Measurements from ENCODE around the gene LUC7L2. TPM values are rescaled to one million over a fixed set of nuclear protein-coding genes. Genes with fewer than 3 reads are reported as not detected.
"Not testable (repeated sequence)": the region's sequence is repeated elsewhere in the genome, so short reads cannot be mapped to it uniquely, and the experiment has no call there.

Gene LUC7L2, protein sequence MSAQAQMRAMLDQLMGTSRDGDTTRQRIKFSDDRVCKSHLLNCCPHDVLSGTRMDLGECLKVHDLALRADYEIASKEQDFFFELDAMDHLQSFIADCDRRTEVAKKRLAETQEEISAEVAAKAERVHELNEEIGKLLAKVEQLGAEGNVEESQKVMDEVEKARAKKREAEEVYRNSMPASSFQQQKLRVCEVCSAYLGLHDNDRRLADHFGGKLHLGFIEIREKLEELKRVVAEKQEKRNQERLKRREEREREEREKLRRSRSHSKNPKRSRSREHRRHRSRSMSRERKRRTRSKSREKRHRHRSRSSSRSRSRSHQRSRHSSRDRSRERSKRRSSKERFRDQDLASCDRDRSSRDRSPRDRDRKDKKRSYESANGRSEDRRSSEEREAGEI
- total RNA-seq: 44.2 and 48.9 TPM in 2 replicates

DNA sequence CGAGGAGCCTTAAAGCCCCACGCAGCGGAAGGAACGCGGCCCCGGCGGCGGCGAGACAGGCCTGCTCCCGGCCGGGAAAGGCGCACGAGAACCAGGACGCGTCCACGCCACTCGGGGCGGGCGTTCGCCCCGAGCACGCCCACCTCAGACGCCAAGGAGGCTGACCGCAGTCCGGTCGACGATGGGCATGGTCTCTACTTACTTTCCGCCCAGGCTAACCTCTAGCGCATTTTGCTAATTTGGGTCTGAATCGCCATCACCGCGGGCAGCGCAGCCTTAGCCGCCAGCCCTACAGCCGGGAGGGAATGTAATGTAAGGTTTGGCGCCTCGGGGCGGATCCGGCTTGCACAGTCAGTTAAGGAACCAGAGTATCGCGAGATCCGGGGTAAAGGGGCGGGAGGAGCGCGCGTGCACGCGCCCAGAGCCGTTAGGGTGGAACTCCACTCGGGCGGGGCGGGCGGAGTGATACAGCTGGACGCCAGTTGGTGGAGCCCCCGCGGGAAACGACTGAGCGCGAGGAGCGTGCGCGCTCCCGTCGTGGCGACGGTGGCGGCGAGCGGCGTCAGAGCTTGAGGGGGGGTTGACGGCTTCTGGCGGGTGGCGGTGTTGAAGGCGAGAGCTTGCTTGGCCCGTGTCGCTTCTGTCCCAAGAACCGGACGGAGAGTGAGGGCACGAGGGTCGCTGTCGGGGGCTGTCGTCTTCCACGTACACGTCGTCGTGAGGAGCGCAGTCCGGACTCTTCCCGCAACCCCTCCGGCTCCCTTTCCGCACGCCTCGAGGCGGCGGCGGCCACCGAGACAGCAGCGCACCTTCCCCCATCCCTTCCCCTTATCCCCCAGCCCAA lies at the start of gene LUC7L2:
Gene LUC7L2 (plus strand): TSS at position 529 of the 844 bp plus-strand sequence. CDS start 368 bp downstream, outside the sequence.
- H3K4me2 ChIP-seq (ENCODE audit: insufficient read depth, low read length): peak within 1 kb of the TSS; percentile 86
- no peaks in the 10 kb centered on the region for H3K27me3 ChIP-seq (ENCODE audit: insufficient read depth, low read length)
- H3K27ac ChIP-seq (ENCODE audit: low read depth, low read length): peak within 1 kb of the TSS; percentile 97
- H3K4me3 ChIP-seq (ENCODE audit: insufficient read depth, low read length): peak within 1 kb of the TSS; percentile 97
- peak within 1 kb of the TSS; percentile 98 for H2AFZ ChIP-seq (ENCODE audit: low read length)
- peaks cover 5% of the 10 kb centered on the region for H3K36me3 ChIP-seq (ENCODE audit: insufficient read depth, low read length)
- peaks cover 35% of the 10 kb centered on the region for H4K20me1 ChIP-seq (ENCODE audit: insufficient read depth, low read length)
- H3K79me2 ChIP-seq (ENCODE audit: insufficient read depth, low read length): peaks cover 48% of the 10 kb centered on the region
- no peaks in the 10 kb centered on the region for H3K9me3 ChIP-seq (ENCODE audit: low read depth, low read length)
- H3K4me1 ChIP-seq (ENCODE audit: insufficient read depth, low read length): peaks cover 27% of the 10 kb centered on the region
- TF ChIP-seq, protein P1, sequence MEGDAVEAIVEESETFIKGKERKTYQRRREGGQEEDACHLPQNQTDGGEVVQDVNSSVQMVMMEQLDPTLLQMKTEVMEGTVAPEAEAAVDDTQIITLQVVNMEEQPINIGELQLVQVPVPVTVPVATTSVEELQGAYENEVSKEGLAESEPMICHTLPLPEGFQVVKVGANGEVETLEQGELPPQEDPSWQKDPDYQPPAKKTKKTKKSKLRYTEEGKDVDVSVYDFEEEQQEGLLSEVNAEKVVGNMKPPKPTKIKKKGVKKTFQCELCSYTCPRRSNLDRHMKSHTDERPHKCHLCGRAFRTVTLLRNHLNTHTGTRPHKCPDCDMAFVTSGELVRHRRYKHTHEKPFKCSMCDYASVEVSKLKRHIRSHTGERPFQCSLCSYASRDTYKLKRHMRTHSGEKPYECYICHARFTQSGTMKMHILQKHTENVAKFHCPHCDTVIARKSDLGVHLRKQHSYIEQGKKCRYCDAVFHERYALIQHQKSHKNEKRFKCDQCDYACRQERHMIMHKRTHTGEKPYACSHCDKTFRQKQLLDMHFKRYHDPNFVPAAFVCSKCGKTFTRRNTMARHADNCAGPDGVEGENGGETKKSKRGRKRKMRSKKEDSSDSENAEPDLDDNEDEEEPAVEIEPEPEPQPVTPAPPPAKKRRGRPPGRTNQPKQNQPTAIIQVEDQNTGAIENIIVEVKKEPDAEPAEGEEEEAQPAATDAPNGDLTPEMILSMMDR (IDR thresholded peaks at IDR 0.05; ENCODE audit: extremely low read depth, low read depth, low read length): no peak
- peak; percentile 97 for DNase-seq (ENCODE audit: insufficient read length, low spot score, missing footprints)

DNA sequence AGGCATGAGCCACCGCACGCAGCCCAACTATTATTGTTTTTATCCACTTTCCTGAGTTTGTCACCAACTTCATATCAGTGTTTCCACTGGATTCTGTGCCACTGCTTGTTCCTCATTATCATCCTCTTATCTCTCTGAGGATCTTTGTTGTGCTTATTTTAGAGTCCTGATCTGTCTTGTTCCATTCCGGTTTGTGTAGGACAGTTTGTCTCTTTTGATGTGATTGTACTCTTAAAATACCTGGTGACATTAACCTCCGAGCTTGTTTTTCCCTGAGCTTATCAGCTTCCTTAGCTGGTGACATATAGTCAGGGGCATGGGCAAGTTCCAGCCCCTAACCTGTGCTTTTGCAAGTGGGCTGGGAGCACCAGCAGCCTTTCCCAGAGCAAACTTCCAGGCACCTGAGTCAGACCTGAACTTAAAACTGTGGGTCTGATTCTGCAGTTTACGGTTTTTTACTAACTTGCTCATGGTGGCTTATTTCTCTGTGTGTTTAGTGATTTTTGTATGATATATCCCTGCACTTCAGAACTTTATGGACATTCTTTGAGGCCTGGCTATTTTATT lies 41.7 kb upstream of the LUC7L2 start:
- no peaks in the 10 kb centered on the region for H3K36me3 ChIP-seq (ENCODE audit: insufficient read depth, low read length)
- H3K27me3 ChIP-seq (ENCODE audit: insufficient read depth, low read length): no peaks in the 10 kb centered on the region
- TF ChIP-seq, protein P1 (IDR thresholded peaks at IDR 0.05; ENCODE audit: extremely low read depth, low read depth, low read length): no peak
- H3K4me3 ChIP-seq (ENCODE audit: insufficient read depth, low read length): no peak overlapping the region
- no peak overlapping the region for H3K27ac ChIP-seq (ENCODE audit: low read depth, low read length)
- H4K20me1 ChIP-seq (ENCODE audit: insufficient read depth, low read length): no peaks in the 10 kb centered on the region
- no peaks in the 10 kb centered on the region for H3K4me1 ChIP-seq (ENCODE audit: insufficient read depth, low read length)
- H3K4me2 ChIP-seq (ENCODE audit: insufficient read depth, low read length): no peak overlapping the region
- no peak for DNase-seq (ENCODE audit: insufficient read length, low spot score, missing footprints)
- H3K9me3 ChIP-seq (ENCODE audit: low read depth, low read length): no peaks in the 10 kb centered on the region
- H2AFZ ChIP-seq (ENCODE audit: low read length): no peak overlapping the region
- no peaks in the 10 kb centered on the region for H3K79me2 ChIP-seq (ENCODE audit: insufficient read depth, low read length)

DNA sequence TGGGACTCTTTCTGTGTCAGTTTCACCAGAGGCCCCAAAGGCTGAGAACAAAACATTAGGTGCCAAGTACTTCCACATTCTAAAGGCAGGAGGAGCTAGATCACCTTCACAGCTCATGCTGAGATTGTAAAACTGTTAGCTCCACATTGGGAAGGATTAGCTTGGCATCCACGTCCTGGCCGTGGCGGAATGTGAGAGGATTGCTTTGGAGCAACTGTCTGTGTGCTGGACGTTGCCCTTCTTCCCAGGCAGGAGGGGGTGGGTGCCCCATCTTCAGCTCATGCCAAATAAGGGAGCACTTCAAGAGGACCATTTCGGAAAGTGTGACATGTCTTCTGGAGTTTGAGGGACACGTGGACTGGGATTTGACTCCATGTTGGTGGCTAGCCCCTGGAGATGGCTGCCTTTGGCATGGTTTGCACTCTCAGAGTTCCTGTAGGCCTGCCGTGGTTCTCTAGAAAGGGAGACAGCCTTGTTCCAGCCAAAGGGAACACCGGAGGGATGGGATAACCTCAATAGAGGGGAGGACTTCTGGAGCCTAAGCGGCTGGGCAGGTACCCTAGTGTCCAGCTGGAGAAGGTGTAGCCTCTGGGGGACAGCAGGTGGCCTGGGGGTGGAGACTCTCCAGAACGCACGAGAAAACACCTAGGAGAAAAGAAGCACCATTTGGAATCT lies 38.5 kb upstream of the LUC7L2 start:
- H2AFZ ChIP-seq (ENCODE audit: low read length): peak overlapping the region; percentile 76
- peak; percentile 62 for DNase-seq (ENCODE audit: insufficient read length, low spot score, missing footprints)
- TF ChIP-seq, protein P1 (IDR thresholded peaks at IDR 0.05; ENCODE audit: extremely low read depth, low read depth, low read length): peak; percentile 58

DNA sequence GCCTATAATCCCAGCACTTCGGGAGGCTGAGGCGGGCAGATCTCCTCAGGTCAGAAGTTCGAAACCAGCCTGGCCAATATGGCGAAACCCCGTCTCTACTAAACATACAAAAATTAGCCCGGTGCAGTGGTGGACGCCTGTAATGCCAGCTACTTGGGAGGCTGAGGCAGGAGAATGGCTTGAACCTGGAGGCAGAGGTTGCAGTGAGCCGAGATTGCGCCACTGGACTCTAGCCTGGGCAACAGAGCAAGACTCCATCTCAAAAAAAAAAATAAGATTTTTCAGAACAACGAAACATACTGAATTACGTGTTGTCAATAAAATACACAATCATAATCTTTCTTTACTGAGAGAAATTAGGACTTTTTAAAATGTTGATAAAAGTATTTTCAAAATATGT lies 35.0 kb upstream of the LUC7L2 start:
- not testable (repeated sequence) for H3K4me3 ChIP-seq (ENCODE audit: insufficient read depth, low read length); H3K4me2 ChIP-seq (ENCODE audit: insufficient read depth, low read length); DNase-seq (ENCODE audit: insufficient read length, low spot score, missing footprints); H3K9me3 ChIP-seq (ENCODE audit: low read depth, low read length); H3K27ac ChIP-seq (ENCODE audit: low read depth, low read length); H3K4me1 ChIP-seq (ENCODE audit: insufficient read depth, low read length); H2AFZ ChIP-seq (ENCODE audit: low read length); H3K79me2 ChIP-seq (ENCODE audit: insufficient read depth, low read length); H3K36me3 ChIP-seq (ENCODE audit: insufficient read depth, low read length); H3K27me3 ChIP-seq (ENCODE audit: insufficient read depth, low read length); H4K20me1 ChIP-seq (ENCODE audit: insufficient read depth, low read length)

More for the DNA sequence above, 38.5 kb upstream of the LUC7L2 start:
- Histone ChIP-seq H3K36me3 (ENCODE audit: insufficient read depth, low read length) (no peaks in the 10 kb centered on the region), H3K79me2 (ENCODE audit: insufficient read depth, low read length) (no peaks in the 10 kb centered on the region), H3K4me3 (ENCODE audit: insufficient read depth, low read length) (no peak overlapping the region), H3K9me3 (ENCODE audit: low read depth, low read length) (no peaks in the 10 kb centered on the region), H3K27ac (ENCODE audit: low read depth, low read length) (no peak overlapping the region), H3K4me1 (ENCODE audit: insufficient read depth, low read length) (no peaks in the 10 kb centered on the region), H4K20me1 (ENCODE audit: insufficient read depth, low read length) (no peaks in the 10 kb centered on the region), H3K27me3 (ENCODE audit: insufficient read depth, low read length) (no peaks in the 10 kb centered on the region), H3K4me2 (ENCODE audit: insufficient read depth, low read length) (no peak overlapping the region)

Data from osteoblast (primary cell).